ENCODE measurements around the gene NKAPL. TPM values are rescaled to one million over a fixed set of nuclear protein-coding genes. Genes with fewer than 3 reads are reported as not detected.
A peak's percentile ranks its signal among the peaks of the same experiment; 100 is the strongest.

The NKAPL gene
- total and polyA plus RNA-seq, 2 of the 8 experiments (the other 6 are each of a cell fraction or from before 2014, with no cell fraction given): 0.08 TPM; not detected in 1

DNA sequence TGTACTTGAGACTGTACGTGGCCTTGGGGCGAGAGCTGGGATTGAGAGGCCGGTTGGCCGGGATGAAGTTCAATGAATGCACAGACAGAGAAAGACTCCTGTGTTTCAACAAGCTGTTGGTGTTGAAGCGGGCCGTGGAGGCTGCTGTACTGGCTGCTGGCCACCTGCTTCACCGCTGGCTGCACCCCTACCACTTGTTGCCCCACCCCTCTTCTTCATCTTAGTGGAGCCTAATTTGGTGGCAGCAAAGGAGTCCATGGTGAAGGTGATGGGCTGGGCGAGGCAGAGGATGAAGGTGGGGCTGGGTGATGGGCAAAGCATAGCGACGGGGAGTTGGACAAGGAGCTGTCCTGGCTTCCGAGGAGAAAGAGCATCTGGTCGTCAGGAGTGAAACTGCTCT is 41.2 kb upstream of the NKAPL start:
- no peak overlapping the region for H3K27ac ChIP-seq (ENCODE audit: low read depth, low read length)
- no peaks in the 10 kb centered on the region; the same call in 1 of the 2 replicates for H3K79me1 ChIP-seq (ENCODE audit: low read depth, low read length)
- no peaks in the 10 kb centered on the region for H3K79me2 ChIP-seq (ENCODE audit: control insufficient read depth in 1 of 2, insufficient read depth in 2 of 2, low read length in 2 of 2)
- FAIRE-seq (no peak), DNase-seq (ENCODE audit: low read depth in 1 of 2, low spot score in 2 of 2) (no peak)
- H2BK5ac ChIP-seq (ENCODE audit: low read depth, low read length): no peak overlapping the region
- H3K56ac ChIP-seq (replicated peaks; ENCODE audit: insufficient read length, low read depth, low read length): no peak overlapping the region
- no peaks in the 10 kb centered on the region for H3K9me3 ChIP-seq (ENCODE audit: insufficient read depth in 2 of 2, low read depth in 1 of 2, low read length in 1 of 2)
- H3K36me3 ChIP-seq (ENCODE audit: control insufficient read depth in 2 of 4, insufficient read depth in 4 of 4, low read length in 3 of 4): no peaks in the 10 kb centered on the region
- H2AK5ac ChIP-seq (ENCODE audit: low read depth, low read length): no peak overlapping the region
- H3K14ac ChIP-seq (ENCODE audit: insufficient read length): no peak overlapping the region
- no peak overlapping the region for H2AFZ ChIP-seq (ENCODE audit: low read length)
- no peak overlapping the region for H3K18ac ChIP-seq (ENCODE audit: extremely low read depth, low read length)
- TF ChIP-seq SIX5 (IDR thresholded peaks at IDR 0.05; ENCODE audit: low read depth, low read length): no peak
- no peak for TF ChIP-seq CHD2 (IDR thresholded peaks at IDR 0.05; ENCODE audit: low read length)
- TF ChIP-seq, protein P1, sequence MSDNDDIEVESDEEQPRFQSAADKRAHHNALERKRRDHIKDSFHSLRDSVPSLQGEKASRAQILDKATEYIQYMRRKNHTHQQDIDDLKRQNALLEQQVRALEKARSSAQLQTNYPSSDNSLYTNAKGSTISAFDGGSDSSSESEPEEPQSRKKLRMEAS (IDR thresholded peaks at IDR 0.05): no peak
- no peak for TF ChIP-seq JUN (IDR thresholded peaks at IDR 0.05; ENCODE audit: low read depth, low read length)
- no peak for TF ChIP-seq TAF7 (optimal IDR thresholded peaks at IDR 0.05; ENCODE audit: borderline replicate concordance, low read depth, low read length)
- no peak for TF ChIP-seq POLR2A (IDR thresholded peaks at IDR 0.05; ENCODE audit: control extremely low read depth in 1 of 2, low read depth in 2 of 2, low read length in 2 of 2)
- no peaks in the 10 kb centered on the region for H4K20me1 ChIP-seq (replicated peaks in 1 of 2; ENCODE audit: control insufficient read depth in 1 of 2, insufficient read depth in 2 of 2, low read length in 2 of 2)
- H2BK20ac ChIP-seq (ENCODE audit: low read length): no peak overlapping the region
- no peak overlapping the region for H2BK120ac ChIP-seq (replicated peaks; ENCODE audit: low read depth, low read length)
- H3K23ac ChIP-seq (ENCODE audit: insufficient read length): no peak overlapping the region
- no peak overlapping the region for H2BK15ac ChIP-seq (ENCODE audit: low read length)
- H3K9ac ChIP-seq (replicated peaks in 1 of 4; ENCODE audit: extremely low read depth in 1 of 4, low read depth in 3 of 4, low read length in 3 of 4): no peak overlapping the region
- H3K27me3 ChIP-seq (replicated peaks in 1 of 4; ENCODE audit: control insufficient read depth in 3 of 4, extremely low read depth in 1 of 4, insufficient read depth in 3 of 4, low read length in 3 of 4): peaks cover 3 to 33% (median 20%) of the 10 kb centered on the region in 4 experiments
- 0 out of 2 replicates have a peak overlapping the region, but pooled peaks have one; percentile 9 for H4K8ac ChIP-seq (ENCODE audit: extremely low read depth, insufficient read depth, low read length)
- CTCF ChIA-PET (ENCODE audit: partially characterized antibody): interaction anchor here (1.3 to 2.1 kb wide), 4 partner anchors 10 to 138 kb away, joined by 3 to 8 read pairs (median 4); no protein-coding TSS in a partner anchor
- H4K91ac ChIP-seq (replicated peaks; ENCODE audit: insufficient read length, low read length): no peak overlapping the region
- WGBS, 2 experiments (ENCODE audit: extremely low coverage in 1 of 2, insufficient coverage in 1 of 2, insufficient read length in 1 of 2, insufficient replicate concordance in 2 of 2, low coverage in 1 of 2, low lambda C conversion rate in 2 of 2, missing lambda C conversion rate in 1 of 2): 93% methylated on average over 12 of the region's 12 CpGs; no CpG with 5 or more reads in 1 of the 2 experiments
- H3K4me3 ChIP-seq (ENCODE audit: extremely low read depth in 1 of 4, insufficient read depth in 2 of 4, low read depth in 3 of 4, low read length in 4 of 4): peak overlapping the region in 2 of 4 experiments; percentile 53 to 78; a peak in 3 of 8 replicates
- peak overlapping the region; percentile 78 to 89; a peak in 3 of 4 replicates for H3K4me2 ChIP-seq (ENCODE audit: insufficient read depth in 1 of 2, low read depth in 2 of 2, low read length in 2 of 2)
- POLR2A ChIA-PET (ENCODE audit: partially characterized antibody): interaction anchor here (0.6 to 2.6 kb wide), 7 partner anchors 10 to 614 kb away, joined by 3 to 7 read pairs (median 5); partner anchors contain the start of genes ZKSCAN8, ZSCAN16 and ZSCAN31
- peaks cover 0 to 4% (median 1%) of the 10 kb centered on the region in 4 experiments; a peak in 3 of 7 replicates for H3K4me1 ChIP-seq (replicated peaks in 1 of 4; ENCODE audit: control insufficient read depth in 3 of 4, insufficient read depth in 4 of 4, low read length in 3 of 4)
- H3K4ac ChIP-seq (replicated peaks; ENCODE audit: insufficient read length, low read depth, low read length): no peak overlapping the region
- H3K23me2 ChIP-seq (ENCODE audit: low read depth, low read length): no peaks in the 10 kb centered on the region; the same call in 1 of the 2 replicates
- no peak overlapping the region for H4K5ac ChIP-seq (ENCODE audit: insufficient read length, low read depth, low read length)
- no peak overlapping the region for H2BK12ac ChIP-seq (ENCODE audit: low read depth, low read length)

All from H1 (cell line).